ENCODE data around the gene RPL22.
A peak's percentile ranks its signal among the peaks of the same experiment; 100 is the strongest.

RPL22 gene

DNA sequence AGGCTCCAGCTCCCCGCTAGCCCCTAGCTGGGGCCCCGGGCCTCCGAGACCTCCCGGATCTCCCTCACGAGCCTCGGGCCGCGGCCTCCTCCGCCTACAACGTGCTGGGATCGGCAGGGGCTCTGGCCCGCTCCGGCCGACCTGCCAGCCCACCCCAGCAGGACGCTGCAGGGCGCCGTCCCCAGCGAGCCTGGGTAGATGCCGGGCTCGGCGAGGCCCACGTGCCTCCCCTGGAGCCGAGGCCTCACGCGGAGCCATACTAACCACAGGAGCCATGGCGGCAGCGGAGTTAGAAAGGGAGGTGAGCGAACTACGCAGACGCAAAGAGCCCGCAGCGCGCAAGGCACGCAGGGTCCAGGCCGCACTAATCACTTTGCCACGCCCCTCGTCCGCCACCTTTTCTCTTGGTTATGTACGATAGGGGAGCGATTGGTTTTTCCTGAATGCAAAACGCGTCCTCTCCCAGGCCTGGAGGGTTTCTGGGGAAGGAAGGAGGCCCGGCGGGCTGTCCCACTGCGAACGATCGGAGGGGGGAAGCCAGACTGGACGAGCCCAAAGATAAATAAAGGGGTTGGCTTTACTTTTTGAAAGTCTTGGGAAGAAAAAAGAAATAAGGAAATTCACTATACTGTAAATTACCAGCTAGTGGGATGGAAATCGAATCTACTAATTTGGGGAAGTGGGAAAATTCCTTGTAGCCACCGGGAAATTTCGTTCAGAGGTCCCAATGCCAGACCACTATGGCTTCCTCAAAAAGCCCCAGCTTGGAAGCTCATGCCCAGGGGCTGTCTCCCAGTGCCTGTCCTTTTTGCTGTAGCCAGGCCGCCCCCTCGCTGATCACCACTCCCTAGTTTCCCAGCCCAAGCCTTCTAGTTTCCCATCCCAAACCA, at the start of gene RPL22:
Gene RPL22, minus strand, starts transcription at position 298 of the 890 bp plus-strand sequence. Its CDS starts 22 bp downstream, at position 276.
- peak; percentile 99 for DNase-seq

GRCh38 chr1:6248161-6248776, 48.9 kb upstream of the RPL22 start:
- DNase-seq, result no peak

GRCh38 chr1:6247651-6248050, 48.3 kb upstream of the RPL22 start:
- no peak for DNase-seq

DNA sequence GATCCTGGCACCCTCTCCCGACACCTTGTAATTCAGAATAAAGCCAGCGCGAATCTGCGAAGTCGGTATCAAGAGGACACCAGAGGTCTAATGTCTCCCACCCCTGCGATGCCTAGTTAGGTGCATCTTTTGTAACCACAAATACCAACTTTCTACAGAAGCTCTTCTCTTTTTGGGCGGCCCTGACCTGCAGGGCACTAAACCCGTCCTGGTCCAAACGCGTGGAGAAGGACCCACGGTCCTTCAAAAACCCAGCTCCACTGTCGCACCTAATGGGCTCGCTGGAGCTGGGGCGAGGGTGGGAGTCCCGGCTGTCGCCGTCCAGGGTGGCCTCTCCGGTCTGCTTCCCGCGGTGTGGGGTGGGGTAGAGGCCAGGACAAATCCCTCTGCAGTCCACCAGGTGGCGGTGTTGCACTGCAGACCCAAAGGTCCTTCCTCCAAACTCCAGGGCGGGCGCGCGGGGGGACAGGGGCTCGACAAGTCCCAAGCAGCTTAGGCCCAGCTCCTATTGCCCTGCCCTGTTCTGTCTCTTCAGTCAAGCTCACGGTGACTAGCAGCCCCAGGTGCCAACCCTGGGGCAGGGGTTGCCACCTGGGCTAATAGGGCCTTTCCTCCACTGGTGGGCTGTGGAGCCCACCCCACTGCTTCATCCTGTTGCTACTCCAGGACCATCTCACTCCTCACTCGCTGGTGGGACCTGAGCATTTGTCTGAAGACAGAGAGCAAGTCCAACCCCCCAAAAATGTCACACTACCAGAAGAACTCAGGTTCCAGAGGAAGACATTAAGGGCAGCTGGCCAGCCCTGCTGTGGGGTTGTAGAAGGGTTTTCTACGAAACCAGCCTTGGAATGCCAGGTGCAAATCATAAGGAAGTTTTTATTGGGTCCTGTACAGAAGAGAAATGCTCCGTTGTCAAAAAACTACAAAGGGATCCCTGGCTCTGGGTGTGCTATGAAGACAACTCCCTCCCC, 47.4 kb upstream of the RPL22 start:
- DNase-seq, result peak; percentile 90

- no peak for DNase-seq
Measured at GRCh38 chr1:6245869-6246496, 46.6 kb upstream of the RPL22 start.

DNA sequence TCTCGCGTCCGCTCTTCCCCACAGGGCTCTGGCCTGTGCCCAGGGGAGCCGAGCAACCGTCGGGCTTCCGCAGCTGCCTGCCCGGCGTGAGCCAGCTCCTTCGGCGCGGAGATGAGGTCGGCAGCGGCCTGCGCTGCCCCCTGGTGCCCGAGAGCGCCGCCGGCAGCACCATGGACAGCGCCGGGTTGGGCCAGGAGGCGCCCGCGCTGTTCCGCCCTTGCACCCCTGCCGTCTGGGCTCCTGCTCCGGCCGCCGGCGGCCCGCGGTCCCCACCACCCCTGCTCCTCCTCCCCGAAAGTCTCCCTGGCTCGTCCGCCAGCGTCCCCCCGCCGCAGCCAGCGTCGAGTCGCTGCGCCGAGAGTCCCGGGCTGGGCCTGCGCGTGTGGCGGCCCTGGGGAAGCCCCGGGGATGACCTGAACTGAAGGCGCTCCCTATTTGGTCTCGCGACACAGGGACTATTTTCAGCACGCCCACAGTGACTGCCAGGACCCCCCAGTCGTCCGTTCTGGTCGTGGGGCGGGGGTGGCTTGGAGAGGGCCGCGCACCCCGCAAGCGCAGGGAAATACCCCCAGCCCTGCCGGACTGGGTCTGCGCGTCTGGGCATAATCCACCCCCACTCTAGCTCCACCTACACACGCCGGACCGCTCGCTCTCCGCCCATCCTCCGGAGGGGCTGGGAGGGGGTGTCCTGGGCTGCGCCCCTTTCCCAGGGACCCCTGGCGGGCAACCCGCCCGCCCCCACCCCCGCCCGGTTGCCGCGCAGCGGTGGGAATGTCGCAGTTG, 45.9 kb upstream of the RPL22 start:
- DNase-seq, result peak; percentile 90

- DNase-seq, result peak; percentile 46
Measured at GRCh38 chr1:6244401-6245049, 45.1 kb upstream of the RPL22 start.

DNA sequence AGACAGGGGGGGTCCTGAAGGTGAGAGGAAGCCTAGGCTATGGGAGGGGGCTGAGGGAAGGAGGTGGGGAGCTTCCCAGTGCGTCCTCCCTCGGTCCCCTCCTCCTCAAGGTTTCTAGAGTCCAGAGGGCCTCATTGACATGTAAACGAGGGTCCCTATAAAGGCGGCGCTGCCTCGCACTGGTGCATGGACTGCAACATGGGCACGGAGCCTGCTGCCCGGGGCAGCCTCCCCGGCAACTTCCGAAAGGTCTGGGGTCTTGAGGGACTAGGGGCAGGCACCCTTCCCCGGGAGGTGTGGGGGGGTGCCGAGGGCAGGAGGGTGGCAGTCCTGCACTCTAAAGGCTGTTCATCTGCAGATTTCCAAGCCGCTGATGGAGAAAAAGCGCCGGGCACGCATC, 44.6 kb upstream of the RPL22 start, which contains the start of gene HES3:
Gene HES3, plus strand, starts transcription at position 187 of the 400 bp plus-strand sequence. Its CDS starts 187 bp downstream, at position 374.
- peak; percentile 42 for DNase-seq

GRCh38 chr1:6243053-6243834, 43.8 kb upstream of the RPL22 start:
- DNase-seq, result no peak

GRCh38 chr1:6241887-6242740, 42.7 kb upstream of the RPL22 start:
- DNase-seq, result peak; percentile 58

DNA sequence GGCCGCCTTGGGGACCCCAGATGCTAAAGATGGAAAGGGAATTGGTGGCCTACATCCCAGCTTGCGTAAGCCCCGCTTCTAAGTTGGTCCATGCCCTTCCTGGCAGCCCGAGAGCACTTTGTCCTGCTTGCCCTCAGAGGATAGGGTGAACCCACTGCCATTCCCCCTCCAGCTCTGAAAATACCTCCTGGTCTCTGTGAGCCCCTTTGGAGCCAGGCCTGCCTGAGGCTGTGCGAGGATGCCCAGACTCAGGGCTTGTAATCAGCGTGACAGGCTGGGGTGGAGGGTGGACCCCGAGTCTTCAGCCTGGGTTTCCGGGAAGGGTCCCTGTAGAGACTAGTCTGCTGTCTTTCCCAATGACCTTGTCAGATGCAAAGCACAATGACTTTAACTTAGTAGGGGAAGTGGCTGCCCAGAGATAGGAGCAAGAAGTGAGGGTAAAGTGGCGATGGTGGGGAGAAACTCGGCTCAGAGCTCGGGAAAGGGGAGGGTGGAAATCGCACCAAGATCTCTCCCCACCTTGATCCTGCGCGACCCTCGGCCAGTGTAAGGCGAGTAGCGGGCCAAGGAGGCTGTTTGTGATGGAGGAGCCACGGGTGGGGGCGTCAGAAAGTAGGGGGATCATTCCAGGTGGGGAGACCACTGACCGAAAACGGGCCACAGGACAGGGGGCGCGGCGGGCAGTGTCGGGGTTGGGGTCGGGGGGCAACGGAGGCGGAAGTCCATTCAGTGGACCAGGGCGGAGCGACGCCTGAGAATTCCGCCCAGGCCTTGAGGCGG, 41.9 kb upstream of the RPL22 start:
- DNase-seq, result peak; percentile 47

DNA sequence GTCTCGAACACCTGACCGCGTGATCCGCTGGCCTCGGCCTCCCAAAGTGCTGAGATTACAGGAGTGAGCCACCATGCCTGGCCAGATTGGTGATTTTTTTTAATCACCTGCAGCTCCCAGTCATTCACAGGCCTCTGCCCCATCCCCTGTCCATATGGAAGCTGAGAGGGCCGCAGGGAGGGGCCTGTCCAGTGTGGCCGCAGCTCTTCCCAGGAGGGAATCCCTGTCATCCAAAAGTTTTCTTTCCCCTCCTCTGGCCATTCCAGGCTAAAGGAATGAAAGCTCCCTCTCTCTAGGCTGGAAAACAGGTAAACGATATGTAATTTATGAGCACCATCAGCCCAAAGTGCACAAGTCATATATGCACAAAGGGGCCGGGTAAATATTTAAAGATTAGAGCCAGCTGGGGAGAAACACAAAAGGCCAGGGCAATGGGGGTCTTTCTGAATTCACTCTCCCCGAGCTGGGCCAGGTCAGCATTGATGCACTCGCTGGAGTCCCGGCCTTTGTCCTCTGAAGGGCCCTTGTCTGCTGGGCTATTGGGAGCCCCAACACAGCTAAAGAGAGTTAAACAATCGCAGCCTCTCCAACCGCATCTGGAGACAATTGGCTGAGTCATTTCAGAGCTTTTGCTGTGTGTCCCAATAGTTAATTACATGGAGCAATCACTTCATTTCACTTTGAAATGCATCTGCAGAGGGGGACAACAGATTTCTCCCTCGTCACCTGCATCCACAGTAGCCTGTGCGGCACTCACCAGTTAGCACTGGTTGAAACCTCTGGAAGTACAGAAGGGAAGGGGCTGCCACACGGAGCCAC, 40.8 kb upstream of the RPL22 start:
- DNase-seq, result peak; percentile 56

- no peak for DNase-seq
Measured at GRCh38 chr1:6239213-6239752, 39.9 kb upstream of the RPL22 start.

DNA sequence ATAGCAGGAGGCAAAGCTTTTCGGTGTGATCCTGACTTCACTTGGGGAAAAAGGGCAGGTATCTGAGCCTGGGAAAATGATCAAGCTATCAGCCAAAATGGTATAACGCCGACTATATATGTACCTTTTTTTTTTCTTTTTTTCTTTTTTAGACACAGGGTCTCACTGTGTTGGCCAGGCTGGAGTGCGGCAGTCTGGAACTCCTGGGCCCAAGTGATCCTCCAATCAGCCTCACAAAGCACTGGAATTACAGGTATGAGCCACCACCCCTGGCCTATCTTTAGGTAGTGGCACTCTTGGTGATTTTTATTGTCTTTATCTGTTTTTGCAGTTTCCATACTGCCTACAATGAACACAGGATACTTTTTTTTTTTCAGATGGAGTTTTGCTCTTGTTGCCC, 37.7 kb upstream of the RPL22 start:
- no peak for DNase-seq

DNA sequence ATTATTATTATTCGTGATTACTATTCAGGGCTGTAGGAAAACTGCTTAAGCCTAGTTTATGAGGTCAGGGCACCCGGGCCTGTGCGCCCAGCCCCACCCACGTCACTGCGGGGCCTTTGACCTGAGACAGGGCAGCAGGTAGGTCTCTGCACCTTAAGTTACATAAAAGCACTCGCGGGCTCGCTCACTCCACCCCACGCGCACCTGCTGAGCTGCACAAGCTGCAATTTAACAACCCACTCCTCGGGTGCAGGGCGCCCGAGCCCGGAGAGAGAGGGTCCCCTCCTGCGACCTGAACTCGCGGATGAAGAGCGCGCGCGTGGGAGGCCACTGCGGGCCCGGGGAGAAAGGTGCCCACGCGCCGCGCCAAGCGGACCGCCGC, 35.9 kb upstream of the RPL22 start:
- no peak for DNase-seq

DNA sequence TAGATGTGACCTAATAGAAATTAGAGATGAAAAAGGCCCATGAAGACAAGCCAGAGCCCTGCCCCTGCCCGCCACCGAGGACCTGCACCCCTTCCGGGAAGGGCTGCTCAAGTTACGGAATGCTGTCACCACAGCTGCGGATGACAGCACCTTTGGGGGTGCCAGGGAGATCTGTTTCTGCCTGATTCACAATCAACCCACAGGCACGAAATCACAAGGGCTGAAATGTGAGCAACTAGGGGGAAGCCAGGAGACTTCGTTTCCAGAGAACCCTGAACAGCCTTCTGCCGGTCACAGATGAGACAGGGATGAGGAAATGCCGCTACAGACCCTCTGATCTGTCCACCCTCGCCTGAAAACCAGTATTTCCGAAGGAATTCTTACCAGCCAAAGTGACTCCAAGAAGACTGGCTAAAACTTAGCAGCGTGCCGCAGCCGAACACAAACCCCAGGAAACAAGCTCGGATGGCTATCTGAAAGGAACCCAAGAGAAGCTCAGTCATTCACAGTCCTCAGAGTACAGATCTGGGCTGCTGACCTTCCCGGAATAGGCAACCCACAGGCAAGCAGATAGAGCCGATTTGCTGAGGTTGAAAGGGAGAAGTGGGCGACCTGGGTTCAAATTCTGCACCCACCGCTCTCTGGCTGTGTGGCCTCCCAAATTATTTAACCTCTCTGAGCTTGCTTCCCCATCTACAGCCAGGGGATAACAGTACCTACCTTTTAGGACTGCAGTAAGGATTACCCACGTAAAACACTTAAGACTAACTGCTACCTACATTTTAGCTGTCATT, 35.3 kb upstream of the RPL22 start:
- DNase-seq, result no peak

Data from islet precursor cell (in vitro differentiated cells).